SKM-1 (cell line): ENCODE data around the gene NTRK2.

Source experiments
- DNase-seq: peaks from one replicate; lab custom pipeline; 2025; ENCODE audit not compliant: unreplicated experiment; lab: John Stamatoyannopoulos, UW

NTRK2 gene

GRCh38 chr9:84681516-84682285 is 12.2 kb downstream of the NTRK2 start:
- DNase-seq: no peak

GRCh38 chr9:84686068-84686467 is 16.5 kb downstream of the NTRK2 start:
- DNase-seq: no peak

GRCh38 chr9:84688956-84689355 is 19.4 kb downstream of the NTRK2 start:
- no peak for DNase-seq

GRCh38 chr9:84691634-84692033 is 22.1 kb downstream of the NTRK2 start:
- DNase-seq: no peak

GRCh38 chr9:84694248-84694647 is 24.7 kb downstream of the NTRK2 start:
- DNase-seq: no peak

- no peak for DNase-seq
Measured at GRCh38 chr9:84697042-84697441, 27.5 kb downstream of the NTRK2 start.

GRCh38 chr9:84697509-84698114 is 28.1 kb downstream of the NTRK2 start:
- no peak for DNase-seq

GRCh38 chr9:84698323-84698722 is 28.8 kb downstream of the NTRK2 start:
- no peak for DNase-seq

GRCh38 chr9:84699984-84700383 is 30.5 kb downstream of the NTRK2 start:
- DNase-seq: no peak

- no peak for DNase-seq
Measured at GRCh38 chr9:84701801-84702200, 32.3 kb downstream of the NTRK2 start.

- no peak for DNase-seq
Measured at GRCh38 chr9:84702471-84702870, 32.9 kb downstream of the NTRK2 start.

- DNase-seq: no peak
Measured at GRCh38 chr9:84703793-84704192, 34.3 kb downstream of the NTRK2 start.

GRCh38 chr9:84705128-84705527 is 35.6 kb downstream of the NTRK2 start:
- DNase-seq: no peak

GRCh38 chr9:84708400-84708799 is 38.9 kb downstream of the NTRK2 start:
- DNase-seq: no peak

- no peak for DNase-seq
Measured at GRCh38 chr9:84709056-84709455, 39.5 kb downstream of the NTRK2 start.

- DNase-seq: no peak
Measured at GRCh38 chr9:84710701-84711397, 41.3 kb downstream of the NTRK2 start.

GRCh38 chr9:84711398-84711777 is 41.9 kb downstream of the NTRK2 start:
- no peak for DNase-seq

GRCh38 chr9:84711936-84712335 is 42.4 kb downstream of the NTRK2 start:
- DNase-seq: no peak

- DNase-seq: no peak
Measured at GRCh38 chr9:84716217-84716616, 46.7 kb downstream of the NTRK2 start.

GRCh38 chr9:84718476-84718875 is 48.9 kb downstream of the NTRK2 start:
- no peak for DNase-seq

- no peak for DNase-seq
Measured at GRCh38 chr9:84722388-84722989, 53.0 kb downstream of the NTRK2 start.

- no peak for DNase-seq
Measured at GRCh38 chr9:84723426-84723825, 53.9 kb downstream of the NTRK2 start.
